ENCODE data around the gene NTRK1.

The NTRK1 gene

GRCh38 chr1:156846643-156847042 is 14.0 kb upstream of the NTRK1 start:
- Histone ChIP-seq H3K79me2 (no peaks in the 10 kb centered on the region), H3K4me2 (ENCODE audit: low read length) (no peak overlapping the region), H3K4me1 (no peaks in the 10 kb centered on the region), H3K27me3 (ENCODE audit: control insufficient read depth, insufficient read depth, low read length) (no peaks in the 10 kb centered on the region), H2AFZ (no peak overlapping the region), H3K36me3 (ENCODE audit: control insufficient read depth, insufficient read depth, low read length) (no peaks in the 10 kb centered on the region), H3K27ac (no peak overlapping the region), H3K4me3 (ENCODE audit: low read depth, low read length) (no peak overlapping the region), H3K9ac (no peak overlapping the region), H3K9me3 (ENCODE audit: control insufficient read depth, low read length) (no peaks in the 10 kb centered on the region)
- TF ChIP-seq CTCF (IDR thresholded peaks at IDR 0.05), result no peak

GRCh38 chr1:156847591-156848460 is 12.8 kb upstream of the NTRK1 start:
- Histone ChIP-seq H3K27me3 (ENCODE audit: control insufficient read depth, insufficient read depth, low read length) (no peaks in the 10 kb centered on the region), H2AFZ (no peak overlapping the region)

GRCh38 chr1:156848461-156849150 is 12.1 kb upstream of the NTRK1 start:
- H3K9ac ChIP-seq, result no peak overlapping the region
- H3K4me3 ChIP-seq (ENCODE audit: low read depth, low read length), result no peak overlapping the region
- H2AFZ ChIP-seq, result no peak overlapping the region
- no peak overlapping the region for H3K4me2 ChIP-seq (ENCODE audit: low read length)
- no peaks in the 10 kb centered on the region for H3K36me3 ChIP-seq (ENCODE audit: control insufficient read depth, insufficient read depth, low read length)
- no peaks in the 10 kb centered on the region for H3K27me3 ChIP-seq (ENCODE audit: control insufficient read depth, insufficient read depth, low read length)
- H3K9me3 ChIP-seq (ENCODE audit: control insufficient read depth, low read length), result no peaks in the 10 kb centered on the region
- TF ChIP-seq CTCF (IDR thresholded peaks at IDR 0.05), result no peak
- H3K79me2 ChIP-seq, result no peaks in the 10 kb centered on the region
- no peak overlapping the region for H3K27ac ChIP-seq
- H3K4me1 ChIP-seq, result peaks cover 2% of the 10 kb centered on the region

More at GRCh38 chr1:156847591-156848460, 12.8 kb upstream of the NTRK1 start:
- Histone ChIP-seq H3K27ac (no peak overlapping the region), H3K79me2 (no peaks in the 10 kb centered on the region), H3K4me1 (peaks cover 2% of the 10 kb centered on the region), H3K4me2 (ENCODE audit: low read length) (no peak overlapping the region), H3K9me3 (ENCODE audit: control insufficient read depth, low read length) (no peaks in the 10 kb centered on the region), H3K4me3 (ENCODE audit: low read depth, low read length) (no peak overlapping the region), H3K36me3 (ENCODE audit: control insufficient read depth, insufficient read depth, low read length) (no peaks in the 10 kb centered on the region), H3K9ac (no peak overlapping the region)
- no peak for TF ChIP-seq CTCF (IDR thresholded peaks at IDR 0.05)

- no peaks in the 10 kb centered on the region for H3K27me3 ChIP-seq (ENCODE audit: control insufficient read depth, insufficient read depth, low read length)
- no peak for TF ChIP-seq CTCF (IDR thresholded peaks at IDR 0.05)
These were observed 11.5 kb upstream of the NTRK1 start for GRCh38 chr1:156849151-156849496.

More at GRCh38 chr1:156849151-156849496, 11.5 kb upstream of the NTRK1 start:
- no peak overlapping the region for H3K4me3 ChIP-seq (ENCODE audit: low read depth, low read length)
- H2AFZ ChIP-seq, result no peak overlapping the region
- no peak overlapping the region for H3K27ac ChIP-seq
- H3K4me2 ChIP-seq (ENCODE audit: low read length), result no peak overlapping the region
- H3K4me1 ChIP-seq, result peaks cover 2% of the 10 kb centered on the region
- H3K79me2 ChIP-seq, result no peaks in the 10 kb centered on the region
- no peaks in the 10 kb centered on the region for H3K9me3 ChIP-seq (ENCODE audit: control insufficient read depth, low read length)
- H3K9ac ChIP-seq, result no peak overlapping the region
- H3K36me3 ChIP-seq (ENCODE audit: control insufficient read depth, insufficient read depth, low read length), result no peaks in the 10 kb centered on the region

Data from parathyroid adenoma (tissue), 2 donors.